Aorta (tissue), 5 donors: ENCODE data around the gene LRCH2. TPM values are rescaled to one million over a fixed set of nuclear protein-coding genes. Genes with fewer than 3 reads are reported as not detected.

Experiments used
- ATAC-seq: fragments of 200-7000 bp; cut with Tn5 transposase; one replicate; pipeline ENCODE4 v1.9.1; 2022; ENCODE audit warnings: moderate library complexity; ENCODE audit not compliant: low FRiP score
- DNase-seq, 2 donors: peaks; one replicate each; pipeline ENCODE4 v3.0.0-alpha.2; 2020
- H3K27ac ChIP-seq, 2 donors: one replicate each; pipeline ENCODE4 v1.5.1; 2013; ENCODE audit warnings: low read length in 2 of 2, mild to moderate bottlenecking in 2 of 2, moderate library complexity in 2 of 2, control low read depth in 1 of 2, inconsistent platforms in 1 of 2, low read depth in 1 of 2
- H3K27me3 ChIP-seq, 2 donors: one replicate each; pipeline ENCODE4 v1.6.1; 2013; ENCODE audit warnings: control low read depth in 1 of 2, low read length in 1 of 2, mild to moderate bottlenecking in 1 of 2, moderate library complexity in 1 of 2; ENCODE audit not compliant: insufficient read depth in 2 of 2, control insufficient read depth in 1 of 2
- H3K36me3 ChIP-seq, 2 donors: one replicate each; pipeline ENCODE4 v1.6.1; 2013; ENCODE audit warnings: control low read depth in 1 of 2, low read length in 1 of 2, mild to moderate bottlenecking in 1 of 2; ENCODE audit not compliant: insufficient read depth in 2 of 2, control insufficient read depth in 1 of 2
- H3K4me1 ChIP-seq, 2 donors: one replicate each; pipeline ENCODE4 v1.6.1; 2013; ENCODE audit warnings: low read length in 2 of 2, control low read depth in 1 of 2, mild to moderate bottlenecking in 1 of 2, moderate library complexity in 1 of 2; ENCODE audit not compliant: insufficient read depth in 2 of 2, control insufficient read depth in 1 of 2
- H3K4me3 ChIP-seq, 2 donors: one replicate each; pipeline ENCODE4 v1.5.1; 2013; ENCODE audit warnings: low read length in 2 of 2, control low read depth in 1 of 2, mild to moderate bottlenecking in 1 of 2
- H3K9me3 ChIP-seq: one replicate; pipeline ENCODE4 v1.6.1; 2013; ENCODE audit warnings: mild to moderate bottlenecking, low read length; ENCODE audit not compliant: control insufficient read depth
- WGBS, 2 donors: extraction: QIAGEN DNeasy Blood & Tissue Kit; methylation state at CpG; one replicate each; pipeline ENCODE4 v1.1.7; 2013; 5-methylcytosine and 5-hydroxymethylcytosine counted together
- intact Hi-C, 2 donors: fragments of 100-400 bp; cut with DNase I; formaldehyde crosslinking; loops; one replicate each; pipeline versions ENCODE4 v1.14.2 to v1.15.0; 2022
- polyA plus RNA-seq, 2 donors: library from polyadenylated mRNA; stranded (reverse); fragments of 200-250 nt; gene quantifications; one replicate each; pipeline ENCODE4 v1.2.3, GENCODE V29; 2013
- total RNA-seq, 2 donors: library from RNA; stranded (reverse); fragmentation: NEBNext Ultra II Directional; extraction: Animal tissue kit (Norgen Biotek cat#: 25700); gene quantifications; one replicate each; pipeline ENCODE4 v1.2.1, GENCODE V29; 2021
- donor health status: healthy with polysubstance abuse.
- donor health status: Bipolar disorder and iron deficiency.
- donor health status: DM: no; HTN: no; CAD: no.
- donor health status: DM: no; HTN: no; CAD: no.
- donor health status: DM: yes; HTN: yes; CAD: no.

LRCH2 gene
- total and polyA plus RNA-seq, 4 donors: 2.6 to 10.9 (median 6.6) TPM

DNA sequence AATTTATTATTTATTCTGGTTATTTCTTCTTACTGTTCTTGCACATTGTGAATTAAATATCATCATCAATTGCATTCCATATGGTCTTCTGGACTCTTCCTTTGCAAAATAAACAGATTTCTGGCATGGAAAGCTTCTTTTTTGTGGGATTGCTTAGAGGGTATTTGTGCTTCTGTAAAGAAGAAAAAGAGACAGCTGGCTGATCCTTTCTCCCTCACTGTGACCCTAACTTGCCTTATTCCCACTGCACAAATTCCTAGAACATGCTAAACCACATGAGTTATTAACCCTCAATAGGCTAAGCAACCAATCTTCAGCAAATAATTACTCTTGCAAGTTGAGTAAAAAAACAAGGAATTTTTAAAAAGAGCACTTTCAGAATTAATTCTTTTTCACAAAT is 23.8 kb upstream of the LRCH2 start:
- Histone ChIP-seq H3K4me3 (no peak overlapping the region), H3K27me3 (no peaks in the 10 kb centered on the region), H3K36me3 (no peaks in the 10 kb centered on the region), H3K27ac (no peak overlapping the region), H3K9me3 (no peaks in the 10 kb centered on the region), H3K4me1 (no peaks in the 10 kb centered on the region)
- intact Hi-C loops: no loop called here
- DNase-seq (no peak), ATAC-seq (no peak)

DNA sequence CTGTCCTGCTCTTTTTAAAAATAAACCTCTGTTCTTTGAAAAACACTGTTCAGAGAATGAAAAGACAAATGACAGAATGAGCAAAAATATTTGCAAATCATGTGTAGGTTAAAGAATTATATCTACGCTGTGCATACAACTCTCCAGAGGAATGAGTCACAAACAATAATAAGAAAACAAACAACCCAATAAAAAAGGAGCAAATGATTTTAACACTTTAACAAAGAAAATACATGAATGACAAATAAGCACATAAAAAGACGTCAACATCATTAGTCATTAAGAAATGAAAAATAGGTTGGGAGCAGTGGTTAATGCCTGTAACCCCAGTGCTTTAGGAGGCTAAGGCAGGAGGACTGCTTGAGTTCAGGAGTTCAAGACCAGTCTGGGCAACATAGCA is 21.1 kb upstream of the LRCH2 start:
- no peaks in the 10 kb centered on the region for H3K9me3 ChIP-seq
- H3K4me3 ChIP-seq: no peak overlapping the region
- WGBS, 2 donors: 73 to 75% methylated on average over 2 of the region's 2 CpGs
- no peaks in the 10 kb centered on the region for H3K27me3 ChIP-seq
- no peak for DNase-seq
- no peak overlapping the region for H3K27ac ChIP-seq
- no peaks in the 10 kb centered on the region for H3K36me3 ChIP-seq
- intact Hi-C loops: no loop called here
- no peak for ATAC-seq
- no peaks in the 10 kb centered on the region for H3K4me1 ChIP-seq

DNA sequence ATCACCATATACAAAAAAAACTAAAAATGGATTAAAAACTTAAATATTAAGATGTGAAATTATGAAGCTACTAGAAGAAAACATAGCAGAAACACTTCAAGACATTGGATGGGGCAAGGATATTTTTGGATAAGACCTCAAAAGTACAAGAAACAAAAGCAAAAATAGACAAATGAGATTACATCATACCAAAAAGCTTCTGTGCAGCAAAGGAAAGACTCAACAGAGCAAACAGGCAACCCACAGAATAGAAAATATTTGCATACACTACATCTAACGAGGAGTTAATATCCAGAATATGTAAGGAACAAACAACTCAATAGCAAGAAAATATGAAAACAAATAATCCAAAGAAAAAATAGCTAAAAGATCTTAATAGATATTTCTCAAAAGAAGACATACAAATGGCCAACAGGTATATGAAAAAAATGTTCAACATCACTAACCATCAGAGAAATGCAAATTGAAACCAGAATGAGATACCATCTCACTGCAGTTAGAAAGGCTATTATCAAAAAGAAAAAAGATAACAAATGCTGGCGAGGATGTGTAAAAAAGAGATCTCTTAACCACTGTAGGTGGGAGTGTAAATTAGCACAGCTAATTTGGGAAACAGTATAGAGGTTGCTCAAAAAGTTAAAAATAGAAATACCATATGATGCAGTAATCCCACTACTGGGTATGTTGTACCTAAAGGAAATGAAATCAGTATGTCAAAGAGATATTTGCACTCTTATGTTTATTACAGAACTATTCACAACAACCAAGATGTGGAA is 17.8 kb upstream of the LRCH2 start:
- Histone ChIP-seq H3K36me3 (no peaks in the 10 kb centered on the region), H3K27me3 (no peaks in the 10 kb centered on the region)

DNA sequence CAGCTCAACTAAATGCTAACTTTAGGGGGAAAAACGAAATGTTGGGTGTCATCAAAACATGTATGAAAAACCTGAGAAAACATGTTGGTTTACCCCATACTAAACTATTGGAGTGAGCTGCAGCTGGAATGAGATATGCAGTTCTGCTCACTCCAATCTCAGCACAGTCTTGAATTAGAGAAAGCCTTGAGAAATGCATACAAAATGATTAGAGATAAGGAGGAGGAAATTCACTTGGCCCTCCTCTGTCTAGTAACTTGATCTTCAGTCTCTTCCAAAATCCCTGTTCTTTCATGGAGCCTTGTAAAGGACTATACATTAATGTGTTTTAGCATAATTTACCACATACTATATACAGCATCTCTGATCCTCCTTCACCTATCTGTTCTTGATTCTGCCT is 3.2 kb upstream of the LRCH2 start:
- ATAC-seq (no peak), DNase-seq (no peak)
- Histone ChIP-seq H3K4me3 (no peak overlapping the region), H3K9me3 (no peaks in the 10 kb centered on the region), H3K4me1 (no peaks in the 10 kb centered on the region), H3K36me3 (no peaks in the 10 kb centered on the region), H3K27me3 (no peaks in the 10 kb centered on the region), H3K27ac (no peak overlapping the region)
- intact Hi-C loops: no loop called here
- 35 to 69% methylated on average over 1 of the region's 1 CpG for WGBS, 2 donors

More for the DNA sequence above, 17.8 kb upstream of the LRCH2 start:
- DNase-seq (no peak), ATAC-seq (no peak)
- intact Hi-C loops: no loop called here
- no peak overlapping the region for H3K4me3 ChIP-seq
- H3K9me3 ChIP-seq: no peaks in the 10 kb centered on the region
- H3K4me1 ChIP-seq: no peaks in the 10 kb centered on the region
- WGBS, 2 donors: 60 to 93% methylated on average over 2 of the region's 2 CpGs
- H3K27ac ChIP-seq: no peak overlapping the region

DNA sequence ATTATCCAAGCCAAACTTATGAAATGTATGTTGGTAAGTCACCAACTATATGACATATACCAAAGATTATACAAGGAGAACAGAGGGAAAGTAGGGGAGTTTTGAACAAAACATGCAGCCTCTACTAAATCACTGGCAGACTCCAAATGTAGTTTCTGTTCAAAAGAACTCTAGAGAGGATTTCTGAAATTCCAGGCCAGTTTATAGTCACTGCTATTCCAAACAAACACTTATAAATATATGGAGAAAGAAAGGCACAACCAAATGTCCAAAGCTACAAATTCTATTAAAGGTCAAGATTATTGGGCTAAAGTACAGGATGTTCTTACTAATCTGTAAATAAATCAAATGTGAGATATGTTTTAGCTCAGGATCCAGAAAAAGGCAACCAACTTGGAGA is 2.7 kb upstream of the LRCH2 start:
- ATAC-seq: no peak
- intact Hi-C loops: no loop called here
- Histone ChIP-seq H3K4me3 (no peak overlapping the region), H3K9me3 (no peaks in the 10 kb centered on the region), H3K27ac (no peak overlapping the region), H3K4me1 (no peaks in the 10 kb centered on the region), H3K27me3 (no peaks in the 10 kb centered on the region), H3K36me3 (no peaks in the 10 kb centered on the region)
- DNase-seq: no peak

DNA sequence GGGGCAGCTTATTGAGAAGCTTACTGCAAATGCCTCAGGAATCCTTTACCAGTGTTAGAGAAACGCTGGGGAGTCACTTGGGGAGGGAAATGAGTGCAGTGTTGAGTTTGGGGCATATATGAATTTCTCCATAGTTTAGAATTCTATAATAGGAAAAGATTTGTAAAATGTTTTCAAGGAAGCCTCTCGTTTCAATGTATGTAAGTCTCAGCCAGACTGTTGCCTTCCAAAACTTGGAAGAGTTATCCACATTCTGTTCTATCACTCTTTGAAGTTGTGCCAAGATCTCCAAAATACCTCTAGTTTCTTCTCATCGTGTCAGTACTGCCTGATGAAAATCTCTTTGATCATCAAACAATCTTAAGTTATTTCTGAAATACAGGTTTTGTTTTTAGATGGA is 565 bp upstream of the LRCH2 start:
- Histone ChIP-seq H3K9me3 (no peaks in the 10 kb centered on the region), H3K4me3 (peak overlapping the region; percentile 45 to 72), H3K36me3 (no peaks in the 10 kb centered on the region), H3K4me1 (no peaks in the 10 kb centered on the region), H3K27ac (no peak overlapping the region), H3K27me3 (no peaks in the 10 kb centered on the region)
- ATAC-seq: no peak
- intact Hi-C loops: loop anchor here in 1 of 2 donors (5.0 kb wide), 1 partner anchor 88 kb away; no protein-coding TSS in a partner anchor
- DNase-seq: no peak
- 4 to 13% methylated on average over 3 of the region's 3 CpGs for WGBS, 2 donors

DNA sequence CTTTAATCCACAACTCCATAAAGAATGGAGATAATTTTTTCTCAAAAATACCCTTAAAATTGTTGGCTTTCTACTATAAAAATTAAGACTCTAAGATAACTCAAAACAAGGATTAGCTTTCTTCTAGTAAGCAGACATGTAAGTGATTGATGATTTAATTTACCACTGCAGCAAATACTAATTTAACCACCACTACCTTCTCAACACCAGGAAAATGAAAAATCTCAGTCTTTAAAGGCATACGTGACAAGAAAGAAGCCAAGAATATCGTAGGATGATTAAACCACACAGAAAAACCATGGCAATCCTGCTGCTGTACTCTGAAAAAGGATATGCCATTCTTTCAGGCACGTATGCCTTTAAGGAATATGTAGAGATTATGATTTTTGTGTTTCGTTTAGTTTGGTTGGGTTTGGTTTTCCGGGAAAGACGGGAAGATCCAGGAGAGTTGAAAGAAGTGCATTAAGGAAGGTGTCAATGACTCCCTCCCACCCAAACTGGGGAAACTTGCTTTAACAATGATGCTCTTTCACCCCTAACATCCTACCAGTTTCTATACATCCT is 881 bp downstream of the LRCH2 start:
- WGBS, 2 donors: 1 to 15% methylated on average over 6 of the region's 6 CpGs
- no peaks in the 10 kb centered on the region for H3K9me3 ChIP-seq
- H3K4me1 ChIP-seq: no peaks in the 10 kb centered on the region
- peak overlapping the region; percentile 45 to 72 for H3K4me3 ChIP-seq
- no peaks in the 10 kb centered on the region for H3K27me3 ChIP-seq
- ATAC-seq (no peak), DNase-seq (no peak)
- intact Hi-C loops: loop anchor here in 1 of 2 donors (5.0 kb wide), 1 partner anchor 89 kb away; no protein-coding TSS in a partner anchor
- peak overlapping the region in 1 of 2 donors; percentile 7 for H3K27ac ChIP-seq
- H3K36me3 ChIP-seq: no peaks in the 10 kb centered on the region

GRCh38 chrX:115229337-115230003 is 4.4 kb downstream of the LRCH2 start:
- Histone ChIP-seq H3K27ac (no peak overlapping the region), H3K4me3 (no peak overlapping the region), H3K9me3 (no peaks in the 10 kb centered on the region), H3K27me3 (no peaks in the 10 kb centered on the region), H3K36me3 (no peaks in the 10 kb centered on the region), H3K4me1 (no peaks in the 10 kb centered on the region)
- DNase-seq (no peak), ATAC-seq (no peak)
- intact Hi-C loops: loop anchor here in 1 of 2 donors (5.0 kb wide), 1 partner anchor 93 kb away; no protein-coding TSS in a partner anchor
- 24 to 27% methylated on average over 4 of the region's 4 CpGs for WGBS, 2 donors

DNA sequence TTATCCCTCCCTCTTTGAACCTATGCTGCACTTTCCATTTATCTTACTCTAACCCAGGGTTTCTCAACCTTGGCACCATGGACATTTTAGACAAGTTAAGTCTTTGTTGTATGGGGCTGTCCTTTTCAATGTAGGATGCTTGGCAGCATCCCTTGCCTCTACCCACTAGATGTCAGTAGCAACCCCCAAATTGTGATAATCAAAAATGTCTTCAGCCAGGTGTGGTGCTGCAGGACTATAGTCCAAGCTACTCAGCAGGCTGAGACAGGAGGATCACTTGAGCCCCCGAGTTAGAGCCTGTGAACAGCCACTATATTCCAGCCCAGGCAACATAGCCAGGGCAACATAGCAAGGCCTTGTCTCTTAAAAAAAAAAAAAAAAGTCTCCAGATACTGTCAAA is 7.0 kb downstream of the LRCH2 start:
- Histone ChIP-seq H3K9me3 (no peaks in the 10 kb centered on the region), H3K4me3 (no peak overlapping the region), H3K27ac (no peak overlapping the region), H3K27me3 (no peaks in the 10 kb centered on the region), H3K4me1 (no peaks in the 10 kb centered on the region), H3K36me3 (no peaks in the 10 kb centered on the region)
- intact Hi-C loops: no loop called here
- DNase-seq: no peak
- 27 to 52% methylated on average over 1 of the region's 1 CpG for WGBS, 2 donors
- ATAC-seq: no peak
